ENCODE results near the gene GALNT7. TPM values are rescaled to one million over a fixed set of nuclear protein-coding genes. Genes with fewer than 3 reads are reported as not detected.

The GALNT7 gene
- total and polyA plus RNA-seq, 2 donors (not counting 3 experiments of a cell fraction or from before 2014, with no cell fraction given) = 19.6 to 54.6 TPM

GRCh38 chr4:173165706-173166105 is 2.9 kb upstream of the GALNT7 start:
- H3K9me3 ChIP-seq (replicated peaks; ENCODE audit: control insufficient read depth, insufficient read depth, low read length) = no peaks in the 10 kb centered on the region
- TF ChIP-seq FOS (IDR thresholded peaks at IDR 0.05; ENCODE audit: borderline replicate concordance, insufficient read depth, low read length) (no peak), MAX (IDR thresholded peaks at IDR 0.05; ENCODE audit: insufficient read depth, insufficient read length) (no peak), JUN (IDR thresholded peaks at IDR 0.05; ENCODE audit: borderline replicate concordance, insufficient read depth, insufficient read length, low read depth) (no peak), POLR2AphosphoS5 (IDR thresholded peaks at IDR 0.05; ENCODE audit: insufficient read depth, low read depth, low read length) (no peak), MYC (IDR thresholded peaks at IDR 0.05; ENCODE audit: low read depth, low read length) (no peak), CTCF (IDR thresholded peaks at IDR 0.05; ENCODE audit: extremely low read depth in 1 of 2, insufficient read depth in 1 of 2, low read depth in 1 of 2, low read length in 2 of 2) (no peak), GATA2 (IDR thresholded peaks at IDR 0.05; ENCODE audit: insufficient read depth, insufficient read length, low read depth, low read length) (no peak), POLR2A (IDR thresholded peaks at IDR 0.05; ENCODE audit: low read depth, low read length) (no peak)
- DNase-seq (ENCODE audit: low read depth, low spot score) (no peak), FAIRE-seq (no peak)
- no peak overlapping the region for H3K4me2 ChIP-seq (ENCODE audit: insufficient read depth, low read length)
- peaks cover 4% of the 10 kb centered on the region for H4K20me1 ChIP-seq (replicated peaks; ENCODE audit: control insufficient read depth, extremely low read depth, insufficient read depth, low read length)
- dilution Hi-C loops (cut with MboI; ENCODE audit: extremely low pct_ligation_motif_present, low sequenced_read_pairs) = no loop called here
- ChIA-PET CTCF (interaction anchor here (1.1 to 3.8 kb wide), 4 partner anchors 66 to 152 kb away, joined by 3 to 26 read pairs (median 5); no protein-coding TSS in a partner anchor), POLR2A (no interaction called here)
- no peak overlapping the region for H3K4me3 ChIP-seq (replicated peaks in 1 of 3; ENCODE audit: insufficient read depth in 1 of 3, low read depth in 1 of 3, low read length in 3 of 3)
- H3K27me3 ChIP-seq (ENCODE audit: control insufficient read depth in 2 of 2, insufficient read depth in 2 of 2, low read length in 2 of 2) = no peaks in the 10 kb centered on the region
- H3K4me1 ChIP-seq (ENCODE audit: control insufficient read depth, extremely low read depth, insufficient read depth, low read length) = peaks cover 15% of the 10 kb centered on the region
- no peak overlapping the region for H3K27ac ChIP-seq (ENCODE audit: insufficient read depth, low read depth, low read length)
- peaks cover 0 to 2% of the 10 kb centered on the region in 2 experiments for H3K36me3 ChIP-seq (ENCODE audit: control insufficient read depth in 2 of 2, extremely low read depth in 1 of 2, insufficient read depth in 2 of 2, low read length in 2 of 2)
- no peak overlapping the region for H3K9ac ChIP-seq (replicated peaks; ENCODE audit: extremely low read depth, insufficient read depth, low read length)
- no peak overlapping the region for H2AFZ ChIP-seq (ENCODE audit: low read depth, low read length)
- peaks cover 9% of the 10 kb centered on the region for H3K79me2 ChIP-seq (ENCODE audit: control insufficient read depth, insufficient read depth, low read length)
- H3K9me1 ChIP-seq (replicated peaks; ENCODE audit: control insufficient read depth, extremely low read depth, insufficient read depth, low read length) = no peaks in the 10 kb centered on the region
- intact Hi-C loops (cut with micrococcal nuclease) = loop anchor here (5.0 kb wide), 1 partner anchor 252 kb away; no protein-coding TSS in a partner anchor
- no TSS peak for BruUV-seq (replicated peaks)

Measured in endothelial cell of umbilical vein (primary cell).